ENCODE results near the gene TMPRSS13. TPM values are rescaled to one million over a fixed set of nuclear protein-coding genes. Genes with fewer than 3 reads are reported as not detected.

TMPRSS13 gene
- polyA plus RNA-seq, 3 donors = 0.17 to 2.4 (median 0.37) TPM

DNA sequence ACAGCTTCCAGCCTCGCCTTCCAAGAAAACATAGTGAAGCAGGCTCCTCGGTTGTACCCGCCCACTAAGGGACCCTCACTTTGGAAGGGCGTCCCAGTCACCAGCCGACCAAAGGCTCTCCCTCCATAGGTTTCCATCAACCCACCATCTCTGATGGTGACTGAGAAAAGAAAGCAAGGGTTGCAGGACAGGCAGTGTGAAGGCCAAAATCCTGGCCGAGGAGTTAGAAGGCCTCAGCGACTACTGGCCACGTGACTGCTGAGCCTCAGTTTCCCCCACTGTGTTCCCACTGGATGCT is 55.4 kb downstream of the TMPRSS13 start:
- WGBS (ENCODE audit: insufficient coverage) = 71% methylated on average over 3 of the region's 8 CpGs
- peaks cover 67% of the 10 kb centered on the region for H3K4me1 Mint-ChIP-seq
- peaks cover 4 to 17% of the 10 kb centered on the region in 2 donors for H3K36me3 Mint-ChIP-seq

GRCh38 chr11:117872975-117873827 is 56.0 kb downstream of the TMPRSS13 start:
- H3K27me3 Mint-ChIP-seq (ENCODE audit: low read depth in 3 of 3) = peaks cover 37 to 46% (median 37%) of the 10 kb centered on the region in 3 donors
- Histone ChIP-seq H3K4me1 (ENCODE audit: control insufficient read depth in 1 of 2, insufficient read depth in 2 of 2, low read length in 2 of 2) (peaks cover 48 to 64% of the 10 kb centered on the region in 2 donors), H3K79me2 (ENCODE audit: insufficient read depth, low read length) (no peaks in the 10 kb centered on the region), H3K4me3 (replicated peaks in 1 of 3; ENCODE audit: low read depth in 2 of 3, low read length in 3 of 3) (no peak overlapping the region), H3K27me3 (ENCODE audit: control insufficient read depth in 2 of 2, insufficient read depth in 2 of 2, low read length in 2 of 2) (peaks cover 28 to 34% of the 10 kb centered on the region in 2 donors), H3K27ac (ENCODE audit: low read depth in 1 of 2, low read length in 2 of 2) (no peak overlapping the region), H3K36me3 (replicated peaks in 1 of 2; ENCODE audit: control insufficient read depth in 1 of 2, insufficient read depth in 2 of 2, low read length in 2 of 2) (no peaks in the 10 kb centered on the region), H3K9ac (ENCODE audit: insufficient read depth, low read length, poor library complexity, severe bottlenecking) (no peak overlapping the region), H4K20me1 (ENCODE audit: insufficient read depth, low read length) (no peaks in the 10 kb centered on the region), H3K4me2 (replicated peaks; ENCODE audit: extremely low read depth, low read length, poor library complexity, severe bottlenecking) (peak overlapping the region; percentile 1), H3K9me3 (replicated peaks in 1 of 2; ENCODE audit: control insufficient read depth in 1 of 2, insufficient read depth in 1 of 2, low read length in 2 of 2) (peaks cover 0 to 8% of the 10 kb centered on the region in 2 donors), H2AFZ (ENCODE audit: insufficient read depth, low read depth, low read length, poor library complexity, severe bottlenecking) (no peak overlapping the region)
- TF ChIP-seq, protein P1, sequence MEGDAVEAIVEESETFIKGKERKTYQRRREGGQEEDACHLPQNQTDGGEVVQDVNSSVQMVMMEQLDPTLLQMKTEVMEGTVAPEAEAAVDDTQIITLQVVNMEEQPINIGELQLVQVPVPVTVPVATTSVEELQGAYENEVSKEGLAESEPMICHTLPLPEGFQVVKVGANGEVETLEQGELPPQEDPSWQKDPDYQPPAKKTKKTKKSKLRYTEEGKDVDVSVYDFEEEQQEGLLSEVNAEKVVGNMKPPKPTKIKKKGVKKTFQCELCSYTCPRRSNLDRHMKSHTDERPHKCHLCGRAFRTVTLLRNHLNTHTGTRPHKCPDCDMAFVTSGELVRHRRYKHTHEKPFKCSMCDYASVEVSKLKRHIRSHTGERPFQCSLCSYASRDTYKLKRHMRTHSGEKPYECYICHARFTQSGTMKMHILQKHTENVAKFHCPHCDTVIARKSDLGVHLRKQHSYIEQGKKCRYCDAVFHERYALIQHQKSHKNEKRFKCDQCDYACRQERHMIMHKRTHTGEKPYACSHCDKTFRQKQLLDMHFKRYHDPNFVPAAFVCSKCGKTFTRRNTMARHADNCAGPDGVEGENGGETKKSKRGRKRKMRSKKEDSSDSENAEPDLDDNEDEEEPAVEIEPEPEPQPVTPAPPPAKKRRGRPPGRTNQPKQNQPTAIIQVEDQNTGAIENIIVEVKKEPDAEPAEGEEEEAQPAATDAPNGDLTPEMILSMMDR (IDR thresholded peaks at IDR 0.05) = no peak
- peak in 1 of 3 donors; percentile 10 for DNase-seq
- peak overlapping the region in 2 of 7 donors; percentile 30 to 76 for H3K27ac Mint-ChIP-seq
- WGBS (ENCODE audit: insufficient coverage) = 65% methylated on average over 9 of the region's 15 CpGs
- peaks cover 4 to 17% of the 10 kb centered on the region in 2 donors for H3K36me3 Mint-ChIP-seq
- H3K9me3 Mint-ChIP-seq = peaks cover 0 to 10% (median 8%) of the 10 kb centered on the region in 7 donors
- H3K4me1 Mint-ChIP-seq = peaks cover 67% of the 10 kb centered on the region
- intact Hi-C loops (cut with micrococcal nuclease) = no loop called here
- H3K4me3 Mint-ChIP-seq = peak overlapping the region in 1 of 2 donors; percentile 48

More for the DNA sequence above, 55.4 kb downstream of the TMPRSS13 start:
- H3K9me3 Mint-ChIP-seq = peaks cover 0 to 10% (median 8%) of the 10 kb centered on the region in 7 donors
- no peaks in the 10 kb centered on the region for H4K20me1 ChIP-seq (ENCODE audit: insufficient read depth, low read length)
- H3K27me3 ChIP-seq (ENCODE audit: control insufficient read depth in 2 of 2, insufficient read depth in 2 of 2, low read length in 2 of 2) = peaks cover 32 to 40% of the 10 kb centered on the region in 2 donors
- H3K27ac ChIP-seq (ENCODE audit: low read depth in 1 of 2, low read length in 2 of 2) = no peak overlapping the region
- peak overlapping the region; percentile 80 for H3K4me2 ChIP-seq (replicated peaks; ENCODE audit: extremely low read depth, low read length, poor library complexity, severe bottlenecking)
- TF ChIP-seq, protein P1 (IDR thresholded peaks at IDR 0.05) = no peak
- H3K4me3 ChIP-seq (replicated peaks in 1 of 3; ENCODE audit: low read depth in 2 of 3, low read length in 3 of 3) = peak overlapping the region in 1 of 3 experiments; percentile 74
- DNase-seq = no peak
- H3K27ac Mint-ChIP-seq = peak overlapping the region in 3 of 7 donors; percentile 20 to 62 (median 30)
- no peaks in the 10 kb centered on the region for H3K79me2 ChIP-seq (ENCODE audit: insufficient read depth, low read length)
- H2AFZ ChIP-seq (ENCODE audit: insufficient read depth, low read depth, low read length, poor library complexity, severe bottlenecking) = peak overlapping the region; percentile 75
- peak overlapping the region; percentile 75 to 95 for H3K4me3 Mint-ChIP-seq
- H3K9me3 ChIP-seq (replicated peaks in 1 of 2; ENCODE audit: control insufficient read depth in 1 of 2, insufficient read depth in 1 of 2, low read length in 2 of 2) = peaks cover 0 to 8% of the 10 kb centered on the region in 2 donors
- intact Hi-C loops (cut with micrococcal nuclease) = no loop called here
- H3K9ac ChIP-seq (ENCODE audit: insufficient read depth, low read length, poor library complexity, severe bottlenecking) = no peak overlapping the region
- H3K4me1 ChIP-seq (ENCODE audit: control insufficient read depth in 1 of 2, insufficient read depth in 2 of 2, low read length in 2 of 2) = peaks cover 48 to 64% of the 10 kb centered on the region in 2 donors
- H3K36me3 ChIP-seq (replicated peaks in 1 of 2; ENCODE audit: control insufficient read depth in 1 of 2, insufficient read depth in 2 of 2, low read length in 2 of 2) = no peaks in the 10 kb centered on the region
- peaks cover 41 to 52% (median 42%) of the 10 kb centered on the region in 3 donors for H3K27me3 Mint-ChIP-seq (ENCODE audit: low read depth in 3 of 3)
